ENCODE data around the gene DISP3.

DISP3 gene

DNA sequence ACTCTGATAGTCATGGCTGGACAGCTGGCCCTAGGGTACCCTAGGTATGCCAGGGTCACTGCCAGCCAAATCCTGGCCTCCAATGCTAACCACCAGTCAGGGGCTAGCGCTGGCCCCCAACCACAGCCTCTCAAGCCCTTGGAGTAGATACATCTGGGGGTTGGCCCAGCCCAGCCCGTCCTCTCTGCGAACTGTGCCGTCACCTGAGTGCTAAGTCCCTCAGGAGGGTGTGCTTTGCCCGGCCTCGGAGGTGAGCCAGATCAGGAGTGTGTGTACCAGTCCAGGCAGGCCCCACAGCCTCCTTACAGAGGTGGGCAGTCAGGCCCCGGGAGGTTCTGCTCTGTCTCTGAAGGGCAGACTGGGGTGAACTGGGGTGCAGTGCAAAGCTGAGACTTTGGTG, 34.0 kb upstream of the DISP3 start:
- no peak overlapping the region for H3K4me3 ChIP-seq (ENCODE audit: low read length)
- no peaks in the 10 kb centered on the region for H3K36me3 ChIP-seq (ENCODE audit: control insufficient read depth, insufficient read depth, low read length, severe bottlenecking)
- no peak overlapping the region for H3K9ac ChIP-seq (ENCODE audit: low read length)
- peaks cover 8% of the 10 kb centered on the region for H3K4me1 ChIP-seq (ENCODE audit: control insufficient read depth, insufficient read depth, low read length)
- no peaks in the 10 kb centered on the region for H3K9me3 ChIP-seq (ENCODE audit: control insufficient read depth, low read length)
- no peak for DNase-seq (ENCODE audit: low read depth)
- H3K27me3 ChIP-seq (replicated peaks; ENCODE audit: control insufficient read depth, insufficient read depth, low read length), result peaks cover 59% of the 10 kb centered on the region

DNA sequence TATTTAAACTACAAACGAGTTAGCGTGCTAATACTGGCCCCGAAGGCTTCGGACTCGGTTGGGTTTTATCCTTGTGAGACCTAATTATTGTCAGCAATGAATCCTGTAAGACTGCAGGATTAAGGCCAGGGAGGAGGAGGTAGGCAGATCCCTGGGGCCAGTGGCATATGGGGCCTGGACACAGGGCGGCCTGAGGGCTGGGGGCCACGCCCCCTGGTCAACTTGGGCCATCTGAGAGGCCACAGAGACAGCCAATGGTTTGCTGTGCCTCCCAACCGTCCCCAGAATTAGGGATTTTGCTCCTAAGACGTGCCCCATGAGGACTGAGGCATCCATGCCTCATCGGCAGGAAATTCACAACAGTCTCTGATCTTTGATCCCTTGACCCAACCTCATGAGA, 31.1 kb upstream of the DISP3 start:
- no peak for DNase-seq (ENCODE audit: low read depth)
- peaks cover 8% of the 10 kb centered on the region for H3K4me1 ChIP-seq (ENCODE audit: control insufficient read depth, insufficient read depth, low read length)

DNA sequence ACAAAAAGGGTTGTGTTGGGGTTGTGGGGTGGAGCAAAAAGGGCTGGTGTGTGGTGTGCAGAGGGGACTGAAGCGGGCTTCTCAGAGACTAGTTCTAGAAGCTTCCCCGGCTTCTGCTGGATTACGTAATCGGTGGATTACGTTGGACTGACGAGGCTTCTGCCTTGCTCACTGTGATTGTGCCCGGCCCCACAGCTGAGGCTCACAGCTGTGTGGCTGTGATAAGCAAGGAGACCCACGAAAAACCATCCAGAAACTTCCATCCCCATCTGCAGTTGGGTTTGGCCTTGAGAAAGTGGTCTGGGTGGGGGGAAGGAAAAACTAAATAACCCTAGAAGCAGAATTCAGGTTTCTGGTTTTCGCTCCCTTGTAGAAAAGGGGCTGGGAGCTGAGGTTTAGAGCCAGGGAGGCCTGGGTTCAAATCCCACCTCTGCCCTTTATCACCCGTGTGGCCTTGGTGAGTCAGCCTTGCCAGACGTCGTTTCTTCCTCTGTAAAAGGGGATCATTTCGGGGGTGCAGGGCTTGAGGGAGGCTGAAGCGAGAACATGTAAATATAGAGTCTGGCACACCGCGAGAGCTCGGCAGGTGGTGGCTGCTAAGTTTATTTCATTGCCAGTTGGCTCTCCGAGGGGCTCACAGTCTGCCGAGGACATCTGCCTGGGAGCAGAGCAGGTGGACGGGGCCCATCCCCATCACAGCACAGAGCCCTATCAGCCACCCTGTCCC, 30.4 kb upstream of the DISP3 start:
- H3K9ac ChIP-seq (ENCODE audit: low read length), result no peak overlapping the region
- no peaks in the 10 kb centered on the region for H3K36me3 ChIP-seq (ENCODE audit: control insufficient read depth, insufficient read depth, low read length, severe bottlenecking)
- DNase-seq (ENCODE audit: low read depth), result peak; percentile 1
- no peaks in the 10 kb centered on the region for H3K9me3 ChIP-seq (ENCODE audit: control insufficient read depth, low read length)
- H3K4me3 ChIP-seq (ENCODE audit: low read length), result no peak overlapping the region
- H3K4me1 ChIP-seq (ENCODE audit: control insufficient read depth, insufficient read depth, low read length), result peaks cover 8% of the 10 kb centered on the region
- H3K27me3 ChIP-seq (replicated peaks; ENCODE audit: control insufficient read depth, insufficient read depth, low read length), result peaks cover 54% of the 10 kb centered on the region

More for the DNA sequence above, 31.1 kb upstream of the DISP3 start:
- peaks cover 54% of the 10 kb centered on the region for H3K27me3 ChIP-seq (replicated peaks; ENCODE audit: control insufficient read depth, insufficient read depth, low read length)
- no peak overlapping the region for H3K9ac ChIP-seq (ENCODE audit: low read length)
- no peaks in the 10 kb centered on the region for H3K9me3 ChIP-seq (ENCODE audit: control insufficient read depth, low read length)
- no peak overlapping the region for H3K4me3 ChIP-seq (ENCODE audit: low read length)
- no peaks in the 10 kb centered on the region for H3K36me3 ChIP-seq (ENCODE audit: control insufficient read depth, insufficient read depth, low read length, severe bottlenecking)

DNA sequence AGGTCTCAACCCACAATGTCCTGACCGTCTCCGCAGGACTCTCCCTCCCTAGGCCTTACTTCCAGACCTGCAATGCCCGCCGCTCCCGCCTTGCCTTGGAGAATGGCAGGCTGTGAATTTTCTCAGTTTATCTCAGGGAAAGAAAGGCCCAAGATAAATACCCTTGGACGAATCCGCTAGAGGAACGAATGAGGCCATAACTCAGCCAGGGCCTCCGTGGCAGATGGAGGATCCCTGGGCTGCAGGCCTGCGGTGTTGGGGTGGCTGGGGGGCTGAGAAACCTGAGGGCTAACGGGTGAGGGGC, 29.9 kb upstream of the DISP3 start:
- no peaks in the 10 kb centered on the region for H3K9me3 ChIP-seq (ENCODE audit: control insufficient read depth, low read length)
- H3K4me3 ChIP-seq (ENCODE audit: low read length), result no peak overlapping the region
- peaks cover 58% of the 10 kb centered on the region for H3K27me3 ChIP-seq (replicated peaks; ENCODE audit: control insufficient read depth, insufficient read depth, low read length)

DNA sequence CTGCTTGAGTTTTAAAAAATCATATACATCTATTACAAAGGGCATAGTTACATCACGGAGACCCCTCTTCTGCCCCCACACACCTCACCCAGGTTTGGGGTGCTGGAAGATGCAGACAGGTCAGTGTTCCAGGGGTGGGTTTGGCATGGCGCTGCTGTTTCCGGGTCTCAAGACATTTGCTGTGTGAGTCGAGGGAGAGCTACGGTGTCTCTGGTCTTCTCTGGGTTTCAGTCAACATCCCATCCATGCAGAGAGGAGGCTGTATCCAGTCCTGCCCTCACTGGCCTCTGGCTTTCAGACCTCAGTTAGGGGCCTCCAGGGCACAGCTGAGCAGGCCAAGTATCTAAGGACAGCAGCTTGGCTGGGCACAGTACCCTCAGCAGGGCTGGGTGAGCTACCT, 28.6 kb upstream of the DISP3 start:
- Histone ChIP-seq H3K4me3 (ENCODE audit: low read length) (no peak overlapping the region), H3K36me3 (ENCODE audit: control insufficient read depth, insufficient read depth, low read length, severe bottlenecking) (no peaks in the 10 kb centered on the region), H3K9ac (ENCODE audit: low read length) (no peak overlapping the region), H3K27me3 (replicated peaks; ENCODE audit: control insufficient read depth, insufficient read depth, low read length) (peaks cover 62% of the 10 kb centered on the region), H3K4me1 (ENCODE audit: control insufficient read depth, insufficient read depth, low read length) (peaks cover 3% of the 10 kb centered on the region), H3K9me3 (ENCODE audit: control insufficient read depth, low read length) (no peaks in the 10 kb centered on the region)
- no peak for DNase-seq (ENCODE audit: low read depth)

More for the DNA sequence above, 29.9 kb upstream of the DISP3 start:
- H3K36me3 ChIP-seq (ENCODE audit: control insufficient read depth, insufficient read depth, low read length, severe bottlenecking), result no peaks in the 10 kb centered on the region
- peaks cover 8% of the 10 kb centered on the region for H3K4me1 ChIP-seq (ENCODE audit: control insufficient read depth, insufficient read depth, low read length)
- no peak for DNase-seq (ENCODE audit: low read depth)
- no peak overlapping the region for H3K9ac ChIP-seq (ENCODE audit: low read length)

DNA sequence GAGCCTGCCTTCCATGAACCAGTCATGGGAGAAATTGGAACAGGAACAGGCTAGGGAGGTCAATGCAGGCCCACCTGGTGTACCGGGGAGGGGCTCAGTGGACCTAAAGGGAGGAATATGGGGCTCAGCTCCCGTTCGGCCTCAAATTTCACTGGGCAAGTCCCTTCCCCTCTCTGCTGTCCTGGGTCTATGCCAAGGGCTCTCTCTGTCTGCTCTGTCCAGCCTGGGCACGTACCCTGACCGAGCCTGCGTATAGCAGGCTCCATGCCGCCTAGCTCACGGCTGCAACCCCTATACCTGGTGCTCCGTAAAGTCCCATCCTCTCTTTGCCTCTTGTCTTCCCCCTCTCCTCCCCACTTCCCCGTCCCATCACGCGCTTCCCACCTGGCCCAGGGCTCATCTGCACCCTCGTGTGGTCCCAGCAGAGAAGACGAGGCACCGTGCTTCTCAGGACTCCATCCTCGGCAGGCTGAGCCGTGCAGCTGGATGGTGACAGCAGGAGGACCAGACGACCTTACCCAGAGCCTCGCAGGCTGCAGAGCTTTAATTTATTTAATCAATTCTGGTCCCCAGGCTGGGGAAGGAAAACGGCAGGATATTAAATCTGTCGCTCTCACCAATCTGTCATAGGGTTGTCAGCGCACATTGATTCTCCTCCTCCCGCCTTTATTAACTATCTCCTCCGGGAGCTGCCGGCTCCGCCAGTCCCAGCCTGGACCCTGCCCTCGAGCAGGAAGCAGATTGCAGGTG, 25.0 kb upstream of the DISP3 start:
- DNase-seq (ENCODE audit: low read depth), result no peak
- H3K9me3 ChIP-seq (ENCODE audit: control insufficient read depth, low read length), result no peaks in the 10 kb centered on the region
- no peaks in the 10 kb centered on the region for H3K36me3 ChIP-seq (ENCODE audit: control insufficient read depth, insufficient read depth, low read length, severe bottlenecking)
- no peak overlapping the region for H3K9ac ChIP-seq (ENCODE audit: low read length)
- no peaks in the 10 kb centered on the region for H3K4me1 ChIP-seq (ENCODE audit: control insufficient read depth, insufficient read depth, low read length)
- H3K4me3 ChIP-seq (ENCODE audit: low read length), result no peak overlapping the region
- H3K27me3 ChIP-seq (replicated peaks; ENCODE audit: control insufficient read depth, insufficient read depth, low read length), result peaks cover 71% of the 10 kb centered on the region

DNA sequence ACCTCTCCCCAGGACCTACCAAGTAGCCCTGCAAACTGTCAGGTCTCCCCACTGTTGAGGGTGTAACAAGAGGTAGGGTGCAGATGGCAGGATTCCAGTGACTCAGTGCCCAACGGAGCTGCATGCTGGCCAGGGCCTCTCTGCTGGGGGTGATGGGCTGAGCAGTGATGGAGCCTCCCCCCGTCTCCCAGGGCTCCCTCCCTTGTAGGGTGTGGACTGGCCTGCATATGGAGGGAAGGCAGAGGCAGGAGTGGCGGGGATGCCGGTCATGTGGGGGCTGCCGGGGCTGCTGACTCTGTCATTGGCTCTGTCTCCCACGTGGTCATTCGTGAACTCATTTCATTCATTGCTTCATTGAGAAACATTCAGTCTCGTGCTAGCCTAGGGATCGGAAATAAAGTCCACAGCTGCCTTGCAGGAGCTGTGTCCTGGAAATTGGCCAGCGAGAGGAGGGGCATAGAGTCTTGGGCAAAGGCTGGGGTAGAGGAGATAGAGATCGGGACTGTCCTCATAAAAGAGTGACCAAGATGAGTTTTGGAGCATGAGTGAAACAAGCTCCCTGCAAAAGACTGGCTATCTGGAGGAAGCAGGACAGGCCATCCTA, 22.9 kb upstream of the DISP3 start:
- Histone ChIP-seq H3K9me3 (ENCODE audit: control insufficient read depth, low read length) (no peaks in the 10 kb centered on the region), H3K9ac (ENCODE audit: low read length) (no peak overlapping the region), H3K4me1 (ENCODE audit: control insufficient read depth, insufficient read depth, low read length) (no peaks in the 10 kb centered on the region), H3K27me3 (replicated peaks; ENCODE audit: control insufficient read depth, insufficient read depth, low read length) (peaks cover 74% of the 10 kb centered on the region), H3K36me3 (ENCODE audit: control insufficient read depth, insufficient read depth, low read length, severe bottlenecking) (no peaks in the 10 kb centered on the region), H3K4me3 (ENCODE audit: low read length) (no peak overlapping the region)
- DNase-seq (ENCODE audit: low read depth), result no peak

DNA sequence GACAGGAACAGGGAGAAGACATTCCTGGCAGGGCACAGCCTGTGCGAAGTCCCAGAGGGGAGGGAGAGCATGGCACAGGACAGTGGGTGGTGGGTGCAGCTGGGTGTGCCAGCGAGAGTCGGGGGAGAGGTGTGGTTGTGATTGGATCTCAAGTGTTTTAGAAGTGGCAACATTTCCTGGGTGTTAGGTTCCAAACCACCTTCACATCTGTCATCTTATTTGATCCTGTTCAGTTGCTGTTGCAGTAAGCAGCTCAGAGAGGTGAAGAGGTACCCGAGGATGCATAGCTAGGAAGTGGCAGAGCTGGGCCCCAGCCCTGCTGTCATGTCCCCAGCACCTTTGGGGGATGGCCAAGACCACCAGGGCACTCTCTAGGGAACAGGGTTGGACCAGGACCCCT, 22.0 kb upstream of the DISP3 start:
- DNase-seq (ENCODE audit: low read depth), result no peak
- no peaks in the 10 kb centered on the region for H3K4me1 ChIP-seq (ENCODE audit: control insufficient read depth, insufficient read depth, low read length)
- no peak overlapping the region for H3K9ac ChIP-seq (ENCODE audit: low read length)
- peaks cover 83% of the 10 kb centered on the region for H3K27me3 ChIP-seq (replicated peaks; ENCODE audit: control insufficient read depth, insufficient read depth, low read length)
- H3K4me3 ChIP-seq (ENCODE audit: low read length), result no peak overlapping the region
- no peaks in the 10 kb centered on the region for H3K36me3 ChIP-seq (ENCODE audit: control insufficient read depth, insufficient read depth, low read length, severe bottlenecking)
- no peaks in the 10 kb centered on the region for H3K9me3 ChIP-seq (ENCODE audit: control insufficient read depth, low read length)

DNA sequence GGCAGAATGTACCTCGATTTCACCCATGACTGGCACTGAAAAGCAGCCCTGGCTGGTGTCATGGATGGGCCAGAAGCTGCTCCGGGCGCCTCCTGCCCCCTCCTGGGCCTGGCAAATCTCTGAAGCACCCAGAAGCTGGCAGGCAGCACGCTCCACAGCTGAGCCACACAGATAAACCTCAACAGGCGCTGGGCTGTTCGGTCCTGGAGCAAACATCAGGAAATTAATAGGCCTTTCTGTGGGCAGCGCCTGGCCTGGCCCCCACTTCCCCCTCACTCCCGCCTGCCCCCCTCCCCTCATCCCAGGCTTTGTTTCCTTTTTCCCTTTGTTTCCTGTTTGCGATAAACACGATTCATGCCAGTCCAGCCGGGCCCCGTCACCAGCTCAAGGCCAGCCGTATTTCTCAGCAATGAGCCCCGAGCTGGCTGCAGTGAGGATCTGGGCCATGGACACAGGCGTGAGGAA, 20.1 kb upstream of the DISP3 start:
- Histone ChIP-seq H3K4me1 (ENCODE audit: control insufficient read depth, insufficient read depth, low read length) (no peaks in the 10 kb centered on the region), H3K9ac (ENCODE audit: low read length) (no peak overlapping the region), H3K36me3 (ENCODE audit: control insufficient read depth, insufficient read depth, low read length, severe bottlenecking) (no peaks in the 10 kb centered on the region), H3K9me3 (ENCODE audit: control insufficient read depth, low read length) (no peaks in the 10 kb centered on the region), H3K4me3 (ENCODE audit: low read length) (no peak overlapping the region), H3K27me3 (replicated peaks; ENCODE audit: control insufficient read depth, insufficient read depth, low read length) (peaks cover 83% of the 10 kb centered on the region)
- DNase-seq (ENCODE audit: low read depth), result no peak

DNA sequence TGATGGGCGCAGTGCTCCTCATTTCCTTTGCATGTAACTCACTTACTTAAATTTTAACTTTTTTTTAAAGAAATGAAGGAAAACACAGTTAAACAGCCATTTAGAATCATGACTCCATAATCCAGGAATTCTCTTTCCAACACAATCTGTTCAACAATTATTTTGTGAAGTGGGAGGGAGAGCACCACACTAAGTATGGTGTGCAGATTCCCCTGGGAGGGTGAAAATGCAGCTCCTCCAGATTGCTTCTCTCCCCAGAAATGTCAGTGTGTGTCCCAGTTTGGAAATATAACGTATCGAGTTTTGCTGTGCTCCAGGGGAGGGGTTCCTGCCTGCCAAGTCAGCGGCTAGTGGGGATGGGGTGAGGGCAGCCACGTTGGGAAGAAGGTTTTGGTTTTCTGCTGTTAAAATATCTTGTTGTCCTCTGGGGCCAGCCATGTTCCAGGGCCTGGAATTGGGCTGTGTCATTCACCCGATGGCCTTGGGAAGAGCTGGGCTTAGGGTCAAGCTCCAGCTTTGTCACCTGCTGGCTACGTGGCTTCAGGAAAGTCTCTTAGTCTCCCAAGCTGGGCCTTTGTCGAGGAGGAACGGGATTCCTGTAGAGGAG, 17.3 kb upstream of the DISP3 start:
- Histone ChIP-seq H3K4me3 (ENCODE audit: low read length) (no peak overlapping the region), H3K27me3 (replicated peaks; ENCODE audit: control insufficient read depth, insufficient read depth, low read length) (peaks cover 69% of the 10 kb centered on the region), H3K9me3 (ENCODE audit: control insufficient read depth, low read length) (no peaks in the 10 kb centered on the region), H3K36me3 (ENCODE audit: control insufficient read depth, insufficient read depth, low read length, severe bottlenecking) (no peaks in the 10 kb centered on the region), H3K9ac (ENCODE audit: low read length) (no peak overlapping the region), H3K4me1 (ENCODE audit: control insufficient read depth, insufficient read depth, low read length) (no peaks in the 10 kb centered on the region)
- DNase-seq (ENCODE audit: low read depth), result no peak

DNA sequence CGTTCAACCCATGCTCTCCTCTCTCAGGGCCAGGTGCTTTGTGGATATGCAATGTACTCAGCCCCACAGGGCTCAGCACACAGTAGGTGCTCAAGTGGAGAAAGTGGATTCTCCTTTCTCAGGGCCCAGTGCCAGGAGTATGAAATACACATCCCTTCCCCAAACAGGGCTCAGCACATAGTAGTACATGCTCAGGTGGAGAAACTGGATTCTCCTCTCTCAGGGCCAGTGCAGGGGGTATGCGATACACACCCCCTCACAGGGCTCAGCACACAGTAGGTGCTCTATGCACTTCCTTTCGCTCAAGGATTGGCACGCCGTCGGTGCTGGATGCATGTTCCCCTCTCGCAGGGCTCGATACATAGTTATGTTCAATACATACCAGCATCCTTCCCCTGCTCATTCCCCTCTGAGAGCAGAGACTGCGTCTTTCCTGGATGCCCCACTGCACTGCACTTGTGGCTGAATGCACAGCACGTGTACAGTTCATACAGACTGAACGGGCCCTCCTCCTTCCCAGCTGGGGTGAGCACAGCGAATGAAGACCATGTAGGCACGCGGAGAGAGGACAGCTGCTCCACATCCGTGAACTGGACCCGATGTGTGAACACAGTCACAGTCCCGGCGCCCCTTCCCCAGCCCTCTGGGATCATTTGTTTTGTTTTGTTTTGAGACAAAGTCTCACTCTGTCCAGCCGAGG, 16.6 kb upstream of the DISP3 start:
- Histone ChIP-seq H3K9ac (ENCODE audit: low read length) (no peak overlapping the region), H3K36me3 (ENCODE audit: control insufficient read depth, insufficient read depth, low read length, severe bottlenecking) (no peaks in the 10 kb centered on the region), H3K4me1 (ENCODE audit: control insufficient read depth, insufficient read depth, low read length) (no peaks in the 10 kb centered on the region), H3K27me3 (replicated peaks; ENCODE audit: control insufficient read depth, insufficient read depth, low read length) (peaks cover 62% of the 10 kb centered on the region), H3K9me3 (ENCODE audit: control insufficient read depth, low read length) (no peaks in the 10 kb centered on the region), H3K4me3 (ENCODE audit: low read length) (no peak overlapping the region)
- no peak for DNase-seq (ENCODE audit: low read depth)

Data from adipocyte (in vitro differentiated cells).